K562 (cell line): Measurements from ENCODE around the gene COX5A. TPM values are rescaled to one million over a fixed set of nuclear protein-coding genes. Genes with fewer than 3 reads are reported as not detected.

Experiments used
- BDP1 ChIP-seq: IDR thresholded peaks from 3 replicates; pipeline ENCODE4 v1.6.1; 2011; ENCODE audit not compliant: insufficient read length, insufficient read depth
- BRCA1 ChIP-seq, 2 experiments: fragments of 450-650 bp in 1 of 2; sonication (generic) in 1 of 2; formaldehyde crosslinking in 1 of 2; IDR thresholded peaks; 2 replicates each; pipeline versions ENCODE4 v1.5.0 to v1.6.1; 2017 to 2020; ENCODE audit warnings: mild to moderate bottlenecking in 1 of 2, missing genetic modification reagents in 1 of 2
- CBFA2T2 ChIP-seq: fragments of 450-650 bp; conservative IDR thresholded peaks from 2 replicates; pipeline ENCODE4 v1.6.1; 2017; ENCODE audit warnings: mild to moderate bottlenecking
- FOXP1 ChIP-seq: sonication (generic); formaldehyde crosslinking; IDR thresholded peaks from 2 replicates; pipeline ENCODE4 v1.8.0; 2022; ENCODE audit warnings: mild to moderate bottlenecking, missing genetic modification reagents
- HNRNPLL ChIP-seq: fragments of 200-400 bp; formaldehyde crosslinking; IDR thresholded peaks from 2 replicates; pipeline ENCODE4 v1.6.1; 2017; ENCODE audit warnings: low read length, low read depth, mild to moderate bottlenecking; ENCODE audit not compliant: poor library complexity, severe bottlenecking
- KAT2B ChIP-seq: IDR thresholded peaks from one replicate; pipeline ENCODE4 v1.6.1; 2012; ENCODE audit warnings: low read depth, mild to moderate bottlenecking, control low read depth, inconsistent platforms, low read length, moderate library complexity
- LEF1 ChIP-seq: fragments of 450-650 bp; IDR thresholded peaks from 2 replicates; pipeline ENCODE4 v1.6.1; 2016; ENCODE audit warnings: mild to moderate bottlenecking
- NONO ChIP-seq, 2 experiments: fragments of 200-400 bp in 1 of 2; fragments of 450-650 bp in 1 of 2; formaldehyde crosslinking in 1 of 2; IDR thresholded peaks; 2 replicates each; pipeline ENCODE4 v1.6.1; 2017; ENCODE audit warnings: low read depth in 2 of 2, mild to moderate bottlenecking in 2 of 2, moderate library complexity in 2 of 2, low read length in 1 of 2
- SFPQ ChIP-seq: fragments of 200-400 bp; formaldehyde crosslinking; IDR thresholded peaks from 2 replicates; pipeline ENCODE4 v1.6.1; 2017; ENCODE audit warnings: mild to moderate bottlenecking, low read depth, low read length, moderate library complexity
- STAT5B ChIP-seq: fragments of 250-450 bp; sonication (Bioruptor Pico); IDR thresholded peaks from 2 replicates; pipeline ENCODE4 v1.8.0; 2021; ENCODE audit warnings: mild to moderate bottlenecking, inconsistent platforms
- ZNF165 ChIP-seq: fragments of 250-450 bp; sonication (Bioruptor Pico); IDR thresholded peaks from 2 replicates; pipeline ENCODE4 v1.4.0; 2020; ENCODE audit warnings: borderline replicate concordance
- polyA plus RNA-seq, 8 experiments: library from polyadenylated mRNA; depleted of rRNA in 4 of 8; stranded (reverse) in 5 of 8; unstranded in 3 of 8; fragments of >200 nt; fragmentation: Nextera tagmentation in 2 of 8; fragmentation: Illumina TruSeq in 1 of 8; extraction: Ambion mirVana in 2 of 8; extraction: Trizol in 1 of 8; gene quantifications; 2 replicates each; pipeline versions ENCODE4 v1.2.1 to v1.2.3, GENCODE V29; 2011 to 2014; ENCODE audit warnings: inconsistent platforms in 1 of 8, missing spikeins in 1 of 8
- total RNA-seq, 7 experiments: library from RNA; depleted of rRNA in 6 of 7; stranded (reverse); fragments of >200 nt in 6 of 7; fragmentation: Illumina TruSeq in 2 of 7; extraction: Trizol in 2 of 7; gene quantifications; 2 replicates each; pipeline versions ENCODE4 v1.2.1 to v1.2.3, GENCODE V29; 2011 to 2021; ENCODE audit warnings: low replicate concordance in 1 of 7
- TF ChIP-seq, protein P1 (sequence below): fragments of 200-800 bp; sonication (Bioruptor generic); IDR thresholded peaks from 2 replicates; pipeline ENCODE4 v1.6.1; 2017; ENCODE audit warnings: missing genetic modification characterization, missing compliant biosample characterization
- TF ChIP-seq, protein P2 (sequence below): fragments of 250-450 bp; sonication (Bioruptor Pico); IDR thresholded peaks from 2 replicates; pipeline ENCODE4 v1.5.0; 2021
- TF ChIP-seq, protein P3 (sequence below), 2 experiments: fragments of 450-650 bp; IDR thresholded peaks; 2 replicates each; pipeline ENCODE4 v1.6.1; 2016
- TF ChIP-seq, protein P4 (sequence below), 2 experiments: fragments of 200-800 bp in 1 of 2; sonication (Bioruptor generic) in 1 of 2; sonication (generic) in 1 of 2; formaldehyde crosslinking in 1 of 2; IDR thresholded peaks in 1 of 2; conservative IDR thresholded peaks in 1 of 2; 2 replicates each; pipeline versions ENCODE4 v1.5.0 to v1.6.1; 2016 to 2020; ENCODE audit warnings: missing compliant biosample characterization in 1 of 2, missing genetic modification characterization in 1 of 2, missing genetic modification reagents in 1 of 2

The COX5A gene
- total and polyA plus RNA-seq, 9 of the 15 experiments (the other 6 are each of a cell fraction or from before 2014, with no cell fraction given), result 86.8 to 553 (median 371) TPM

GRCh38 chr15:74954515-74954914 lies 16.6 kb upstream of the COX5A start (continued):
- TF ChIP-seq, protein P1, sequence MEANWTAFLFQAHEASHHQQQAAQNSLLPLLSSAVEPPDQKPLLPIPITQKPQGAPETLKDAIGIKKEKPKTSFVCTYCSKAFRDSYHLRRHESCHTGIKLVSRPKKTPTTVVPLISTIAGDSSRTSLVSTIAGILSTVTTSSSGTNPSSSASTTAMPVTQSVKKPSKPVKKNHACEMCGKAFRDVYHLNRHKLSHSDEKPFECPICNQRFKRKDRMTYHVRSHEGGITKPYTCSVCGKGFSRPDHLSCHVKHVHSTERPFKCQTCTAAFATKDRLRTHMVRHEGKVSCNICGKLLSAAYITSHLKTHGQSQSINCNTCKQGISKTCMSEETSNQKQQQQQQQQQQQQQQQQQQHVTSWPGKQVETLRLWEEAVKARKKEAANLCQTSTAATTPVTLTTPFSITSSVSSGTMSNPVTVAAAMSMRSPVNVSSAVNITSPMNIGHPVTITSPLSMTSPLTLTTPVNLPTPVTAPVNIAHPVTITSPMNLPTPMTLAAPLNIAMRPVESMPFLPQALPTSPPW, result peak; percentile 89
- TF ChIP-seq FOXP1 (CRISPR knock-in tag) (no peak; the same call in 1 of the 2 replicates), BDP1 (no peak), KAT2B (no peak), BRCA1 (IDR thresholded peaks at IDR 0.05) (no peak), BRCA1 (CRISPR knock-in tag; IDR thresholded peaks at IDR 0.05) (no peak), CBFA2T2 (peak; percentile 99), HNRNPLL (no peak), NONO (IDR thresholded peaks at IDR 0.05; ENCODE audit: low read depth in 2 of 2, low read length in 1 of 2) (peak in 1 of 2 experiments; percentile 87; a peak in 2 of 4 replicates), STAT5B (CRISPR knock-in tag) (no peak), ZNF165 (CRISPR knock-in tag) (no peak), SFPQ (no peak), LEF1 (peak; percentile 95)
- TF ChIP-seq, protein P2, sequence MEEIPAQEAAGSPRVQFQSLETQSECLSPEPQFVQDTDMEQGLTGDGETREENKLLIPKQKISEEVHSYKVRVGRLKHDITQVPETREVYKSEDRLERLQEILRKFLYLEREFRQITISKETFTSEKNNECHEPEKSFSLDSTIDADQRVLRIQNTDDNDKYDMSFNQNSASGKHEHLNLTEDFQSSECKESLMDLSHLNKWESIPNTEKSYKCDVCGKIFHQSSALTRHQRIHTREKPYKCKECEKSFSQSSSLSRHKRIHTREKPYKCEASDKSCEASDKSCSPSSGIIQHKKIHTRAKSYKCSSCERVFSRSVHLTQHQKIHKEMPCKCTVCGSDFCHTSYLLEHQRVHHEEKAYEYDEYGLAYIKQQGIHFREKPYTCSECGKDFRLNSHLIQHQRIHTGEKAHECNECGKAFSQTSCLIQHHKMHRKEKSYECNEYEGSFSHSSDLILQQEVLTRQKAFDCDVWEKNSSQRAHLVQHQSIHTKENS (CRISPR knock-in tag), result no peak
- TF ChIP-seq, protein P3, sequence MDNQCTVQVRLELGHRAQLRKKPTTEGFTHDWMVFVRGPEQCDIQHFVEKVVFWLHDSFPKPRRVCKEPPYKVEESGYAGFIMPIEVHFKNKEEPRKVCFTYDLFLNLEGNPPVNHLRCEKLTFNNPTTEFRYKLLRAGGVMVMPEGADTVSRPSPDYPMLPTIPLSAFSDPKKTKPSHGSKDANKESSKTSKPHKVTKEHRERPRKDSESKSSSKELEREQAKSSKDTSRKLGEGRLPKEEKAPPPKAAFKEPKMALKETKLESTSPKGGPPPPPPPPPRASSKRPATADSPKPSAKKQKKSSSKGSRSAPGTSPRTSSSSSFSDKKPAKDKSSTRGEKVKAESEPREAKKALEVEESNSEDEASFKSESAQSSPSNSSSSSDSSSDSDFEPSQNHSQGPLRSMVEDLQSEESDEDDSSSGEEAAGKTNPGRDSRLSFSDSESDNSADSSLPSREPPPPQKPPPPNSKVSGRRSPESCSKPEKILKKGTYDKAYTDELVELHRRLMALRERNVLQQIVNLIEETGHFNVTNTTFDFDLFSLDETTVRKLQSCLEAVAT (IDR thresholded peaks at IDR 0.05), result 0 out of 4 replicates have a peak, but pooled peaks of 1 of the 2 experiments have one; percentile 17
- TF ChIP-seq, protein P4, sequence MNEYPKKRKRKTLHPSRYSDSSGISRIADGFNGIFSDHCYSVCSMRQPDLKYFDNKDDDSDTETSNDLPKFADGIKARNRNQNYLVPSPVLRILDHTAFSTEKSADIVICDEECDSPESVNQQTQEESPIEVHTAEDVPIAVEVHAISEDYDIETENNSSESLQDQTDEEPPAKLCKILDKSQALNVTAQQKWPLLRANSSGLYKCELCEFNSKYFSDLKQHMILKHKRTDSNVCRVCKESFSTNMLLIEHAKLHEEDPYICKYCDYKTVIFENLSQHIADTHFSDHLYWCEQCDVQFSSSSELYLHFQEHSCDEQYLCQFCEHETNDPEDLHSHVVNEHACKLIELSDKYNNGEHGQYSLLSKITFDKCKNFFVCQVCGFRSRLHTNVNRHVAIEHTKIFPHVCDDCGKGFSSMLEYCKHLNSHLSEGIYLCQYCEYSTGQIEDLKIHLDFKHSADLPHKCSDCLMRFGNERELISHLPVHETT (CRISPR knock-in tag; conservative IDR thresholded peaks at IDR 0.05 in 1 of 2, IDR thresholded peaks at IDR 0.05 in 1 of 2), result peak in 1 of 2 experiments; percentile 96; a peak in 2 of 4 replicates
